Esophagus (tissue), 2 donors: Measurements from ENCODE around the gene HRH4. TPM values are rescaled to one million over a fixed set of nuclear protein-coding genes. Genes with fewer than 3 reads are reported as not detected.

Experiments used
- H3K27ac ChIP-seq, 2 donors: one replicate each; pipeline ENCODE4 v1.5.1; 2013; ENCODE audit warnings: low read depth in 2 of 2, mild to moderate bottlenecking in 2 of 2, inconsistent platforms in 1 of 2, low read length in 1 of 2, moderate library complexity in 1 of 2
- H3K27me3 ChIP-seq, 2 donors: one replicate each; pipeline ENCODE4 v1.6.1; 2013; ENCODE audit warnings: low read length in 2 of 2, control low read depth in 1 of 2, mild to moderate bottlenecking in 1 of 2; ENCODE audit not compliant: insufficient read depth in 2 of 2, control insufficient read depth in 1 of 2
- H3K36me3 ChIP-seq, 2 donors: one replicate each; pipeline ENCODE4 v1.6.1; 2013; ENCODE audit warnings: low read length in 1 of 2; ENCODE audit not compliant: control insufficient read depth in 2 of 2, insufficient read depth in 2 of 2
- H3K4me1 ChIP-seq, 2 donors: one replicate each; pipeline ENCODE4 v1.6.1; 2013; ENCODE audit warnings: low read length in 1 of 2; ENCODE audit not compliant: control insufficient read depth in 2 of 2, insufficient read depth in 2 of 2
- H3K4me3 ChIP-seq, 2 donors: one replicate each; pipeline ENCODE4 v1.5.1; 2013; ENCODE audit warnings: low read length in 2 of 2, mild to moderate bottlenecking in 2 of 2, low read depth in 1 of 2, moderate library complexity in 1 of 2
- H3K9me3 ChIP-seq, 2 donors: one replicate each; pipeline ENCODE4 v1.6.1; 2013; ENCODE audit warnings: mild to moderate bottlenecking in 2 of 2, low read depth in 1 of 2, low read length in 1 of 2, moderate library complexity in 1 of 2; ENCODE audit not compliant: control insufficient read depth in 2 of 2, insufficient read depth in 1 of 2
- WGBS, 2 donors: extraction: QIAGEN DNeasy Blood & Tissue Kit; methylation state at CpG; one replicate each; pipeline ENCODE4 v1.1.7; 2013; 5-methylcytosine and 5-hydroxymethylcytosine counted together
- polyA plus RNA-seq, 2 donors: library from polyadenylated mRNA; stranded (reverse); fragments of 200-250 nt; gene quantifications; one replicate each; pipeline ENCODE4 v1.2.3, GENCODE V29; 2013
- donor health status: healthy with polysubstance abuse.
- donor health status: Bipolar disorder and iron deficiency.

HRH4 gene
- polyA plus RNA-seq = under 1 TPM in 1 of 2 donors, not detected in 1; 0.01 TPM

GRCh38 chr18:24460388-24460787 is at the start of gene HRH4:
Gene HRH4 (plus strand): TSS chr18:24460637. CDS start chr18:24460729, 92 bp downstream.
- Histone ChIP-seq H3K4me3 (no peak within 1 kb of the TSS), H3K36me3 (no peaks in the 10 kb centered on the region), H3K4me1 (no peaks in the 10 kb centered on the region), H3K27ac (no peak within 1 kb of the TSS), H3K9me3 (no peaks in the 10 kb centered on the region), H3K27me3 (no peaks in the 10 kb centered on the region)
- 47 to 57% methylated on average over 1 of the region's 1 CpG for WGBS, 2 donors

GRCh38 chr18:24413148-24413547 is 47.3 kb upstream of the HRH4 start:
- H3K4me1 ChIP-seq = no peaks in the 10 kb centered on the region
- H3K36me3 ChIP-seq = no peaks in the 10 kb centered on the region
- no peaks in the 10 kb centered on the region for H3K27me3 ChIP-seq
- WGBS, 2 donors = 82 to 85% methylated on average over 2 of the region's 2 CpGs
- H3K4me3 ChIP-seq = no peak overlapping the region
- H3K27ac ChIP-seq = no peak overlapping the region
- no peaks in the 10 kb centered on the region for H3K9me3 ChIP-seq

- no peak overlapping the region for H3K4me3 ChIP-seq
- H3K36me3 ChIP-seq = no peaks in the 10 kb centered on the region
- H3K27me3 ChIP-seq = no peaks in the 10 kb centered on the region
- 69 to 76% methylated on average over 3 of the region's 3 CpGs for WGBS, 2 donors
- H3K27ac ChIP-seq = no peak overlapping the region
- no peaks in the 10 kb centered on the region for H3K4me1 ChIP-seq
- H3K9me3 ChIP-seq = no peaks in the 10 kb centered on the region
These were observed 46.0 kb upstream of the HRH4 start for GRCh38 chr18:24414349-24415003.

- H3K4me1 ChIP-seq = no peaks in the 10 kb centered on the region
- WGBS, 2 donors = 48 to 56% methylated on average over 3 of the region's 3 CpGs
- no peaks in the 10 kb centered on the region for H3K9me3 ChIP-seq
- no peaks in the 10 kb centered on the region for H3K36me3 ChIP-seq
- no peak overlapping the region for H3K4me3 ChIP-seq
- H3K27me3 ChIP-seq = no peaks in the 10 kb centered on the region
- H3K27ac ChIP-seq = no peak overlapping the region
These were observed 43.0 kb upstream of the HRH4 start for GRCh38 chr18:24417480-24417879.

- Histone ChIP-seq H3K9me3 (no peaks in the 10 kb centered on the region), H3K4me3 (no peak overlapping the region), H3K27me3 (peaks cover 0 to 4% of the 10 kb centered on the region in 2 donors), H3K4me1 (no peaks in the 10 kb centered on the region), H3K27ac (no peak overlapping the region), H3K36me3 (no peaks in the 10 kb centered on the region)
- 62 to 73% methylated on average over 4 of the region's 4 CpGs for WGBS, 2 donors
These were observed 39.9 kb upstream of the HRH4 start for GRCh38 chr18:24420551-24420950.

- 70 to 84% methylated on average over 1 of the region's 1 CpG for WGBS, 2 donors
- H3K4me3 ChIP-seq = no peak overlapping the region
- H3K27ac ChIP-seq = no peak overlapping the region
- H3K27me3 ChIP-seq = peaks cover 0 to 4% of the 10 kb centered on the region in 2 donors
- no peaks in the 10 kb centered on the region for H3K9me3 ChIP-seq
- H3K4me1 ChIP-seq = no peaks in the 10 kb centered on the region
- H3K36me3 ChIP-seq = no peaks in the 10 kb centered on the region
These were observed 38.6 kb upstream of the HRH4 start for GRCh38 chr18:24421831-24422230.

- Histone ChIP-seq H3K27ac (peak overlapping the region in 1 of 2 donors; percentile 67), H3K4me1 (no peaks in the 10 kb centered on the region), H3K36me3 (no peaks in the 10 kb centered on the region), H3K4me3 (peak overlapping the region; percentile 70 to 78), H3K27me3 (peaks cover 0 to 4% of the 10 kb centered on the region in 2 donors), H3K9me3 (no peaks in the 10 kb centered on the region)
- WGBS, 2 donors = 35 to 45% methylated on average over 11 of the region's 11 CpGs
These were observed 34.4 kb upstream of the HRH4 start for GRCh38 chr18:24426073-24426397.

- WGBS, 2 donors = 1 to 3% methylated on average over 80 to 82 of the region's 82 CpGs
- no peaks in the 10 kb centered on the region for H3K36me3 ChIP-seq
- peak within 1 kb of the TSS; percentile 53 to 67 for H3K27ac ChIP-seq
- no peaks in the 10 kb centered on the region for H3K4me1 ChIP-seq
- peaks cover 0 to 4% of the 10 kb centered on the region in 2 donors for H3K27me3 ChIP-seq
- H3K4me3 ChIP-seq = peak within 1 kb of the TSS; percentile 70 to 78
- H3K9me3 ChIP-seq = no peaks in the 10 kb centered on the region
These were observed 33.8 kb upstream of the HRH4 start, which contains the start of gene IMPACT for GRCh38 chr18:24426398-24427294. Gene IMPACT (plus strand): TSS chr18:24426670. CDS start chr18:24426757, 87 bp downstream.

GRCh38 chr18:24427484-24427883 is 33.0 kb upstream of the HRH4 start:
- Histone ChIP-seq H3K4me1 (no peaks in the 10 kb centered on the region), H3K27me3 (peaks cover 0 to 4% of the 10 kb centered on the region in 2 donors), H3K36me3 (no peaks in the 10 kb centered on the region), H3K9me3 (no peaks in the 10 kb centered on the region), H3K4me3 (peak overlapping the region in 1 of 2 donors; percentile 70), H3K27ac (no peak overlapping the region)
- 56 to 60% methylated on average over 3 of the region's 3 CpGs for WGBS, 2 donors
